Measurements from ENCODE around the gene SURF4.

Gene SURF4

DNA sequence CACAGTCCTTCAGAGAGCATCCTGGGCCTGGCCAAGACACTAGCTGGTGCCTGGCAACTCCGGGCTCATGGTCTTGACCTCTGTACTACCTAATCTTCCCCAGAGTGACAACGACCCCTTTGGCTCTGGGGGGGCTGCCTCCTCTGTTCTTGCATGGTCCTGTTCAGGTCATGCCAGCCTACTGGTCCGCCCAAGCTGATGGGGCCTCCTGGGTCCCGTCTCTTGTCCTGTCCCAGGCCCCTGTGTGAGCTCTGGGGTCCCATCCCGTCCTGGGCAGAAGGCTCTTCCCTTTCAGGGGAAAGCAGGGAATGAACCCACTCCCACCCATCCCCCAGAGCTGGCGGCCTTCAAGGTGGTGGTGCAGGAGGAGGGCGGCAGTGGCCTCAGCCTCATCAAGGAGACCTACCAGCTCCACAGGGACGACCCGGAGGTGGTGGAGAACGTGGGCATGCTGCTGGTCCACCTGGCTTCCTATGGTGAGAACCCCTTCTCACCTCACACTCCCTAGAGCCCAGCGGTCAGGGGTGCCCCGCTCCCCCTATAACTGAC lies 28.7 kb upstream of the SURF4 start:
- TF ChIP-seq CTCF (IDR thresholded peaks at IDR 0.05), result no peak
- no peak for TF ChIP-seq ZFX (IDR thresholded peaks at IDR 0.05; ENCODE audit: borderline replicate concordance)
- no peak overlapping the region for H3K27ac ChIP-seq

DNA sequence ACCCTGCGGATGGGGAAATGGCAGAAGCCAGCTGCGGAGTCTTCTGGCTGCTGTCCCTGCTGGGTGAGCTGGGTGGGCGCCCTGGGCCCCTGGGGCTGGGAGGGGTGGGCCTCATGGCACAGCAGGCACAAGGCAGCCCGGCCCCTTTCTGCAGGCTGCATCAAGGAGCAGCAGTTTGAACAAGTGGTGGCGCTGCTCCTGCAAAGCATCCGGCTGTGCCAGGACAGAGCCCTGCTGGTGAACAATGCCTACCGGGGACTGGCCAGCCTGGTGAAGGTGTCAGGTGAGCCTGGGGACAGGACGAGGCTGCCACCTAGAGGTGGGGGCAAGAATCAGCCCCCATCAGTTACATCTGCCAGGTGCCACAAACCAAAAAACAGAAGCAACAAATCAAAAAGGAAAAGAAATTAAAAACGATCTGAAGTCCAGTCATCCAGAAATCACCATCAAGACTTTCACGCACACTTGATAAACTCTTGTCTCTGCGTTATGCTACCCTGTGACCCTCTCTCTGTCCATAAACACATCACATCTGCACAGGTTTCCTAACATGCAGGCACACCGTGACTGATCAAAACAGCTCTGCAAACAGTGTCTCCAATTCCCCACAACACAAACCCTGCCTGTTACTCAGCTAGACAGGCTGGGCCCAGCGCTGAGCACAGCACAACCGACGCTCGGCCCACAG lies 28.1 kb upstream of the SURF4 start:
- TF ChIP-seq CTCF (IDR thresholded peaks at IDR 0.05), result peak; percentile 84
- no peak for TF ChIP-seq ZFX (IDR thresholded peaks at IDR 0.05; ENCODE audit: borderline replicate concordance)
- H3K27ac ChIP-seq, result no peak overlapping the region

DNA sequence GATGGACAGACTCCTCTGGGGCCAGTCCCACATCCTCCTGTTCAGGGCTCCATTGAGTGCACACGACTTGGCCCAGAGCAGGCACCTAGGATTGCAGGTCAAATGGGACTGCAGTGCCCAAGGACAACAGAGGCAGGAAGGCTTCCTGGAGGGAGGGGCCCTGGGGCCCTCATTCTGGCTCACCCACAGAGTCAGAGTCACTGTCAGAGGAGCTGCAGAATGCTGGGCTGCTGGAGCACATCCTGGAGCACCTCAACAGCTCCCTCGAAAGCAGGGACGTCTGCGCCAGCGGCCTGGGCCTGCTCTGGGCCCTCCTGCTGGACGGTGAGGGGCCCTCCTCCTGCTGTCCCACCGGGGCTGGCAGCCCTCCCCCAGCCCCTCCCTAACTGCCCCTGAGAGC lies 26.8 kb upstream of the SURF4 start:
- TF ChIP-seq CTCF (IDR thresholded peaks at IDR 0.05) (no peak), ZFX (IDR thresholded peaks at IDR 0.05; ENCODE audit: borderline replicate concordance) (no peak)
- no peak overlapping the region for H3K27ac ChIP-seq

DNA sequence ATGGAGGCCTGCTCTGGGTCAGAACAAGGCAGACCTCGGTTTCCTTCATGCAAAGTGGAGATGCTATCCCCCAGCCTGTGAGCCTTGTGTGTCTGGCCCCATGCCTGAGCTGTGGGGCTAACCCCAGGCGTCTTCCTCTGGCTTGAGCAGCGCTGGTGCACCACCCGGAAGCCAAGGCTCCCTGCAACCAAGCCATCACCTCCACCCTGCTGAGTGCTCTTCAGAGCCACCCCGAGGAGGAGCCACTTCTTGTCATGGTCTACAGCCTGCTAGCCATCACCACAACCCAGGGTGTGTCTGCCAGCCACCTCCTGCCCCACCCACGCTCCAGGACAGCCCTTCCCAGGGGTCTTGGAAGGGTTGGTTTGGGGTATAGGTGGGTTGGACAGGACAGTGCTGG lies 25.7 kb upstream of the SURF4 start:
- TF ChIP-seq CTCF (IDR thresholded peaks at IDR 0.05) (no peak), ZFX (IDR thresholded peaks at IDR 0.05; ENCODE audit: borderline replicate concordance) (no peak)
- no peak overlapping the region for H3K27ac ChIP-seq

DNA sequence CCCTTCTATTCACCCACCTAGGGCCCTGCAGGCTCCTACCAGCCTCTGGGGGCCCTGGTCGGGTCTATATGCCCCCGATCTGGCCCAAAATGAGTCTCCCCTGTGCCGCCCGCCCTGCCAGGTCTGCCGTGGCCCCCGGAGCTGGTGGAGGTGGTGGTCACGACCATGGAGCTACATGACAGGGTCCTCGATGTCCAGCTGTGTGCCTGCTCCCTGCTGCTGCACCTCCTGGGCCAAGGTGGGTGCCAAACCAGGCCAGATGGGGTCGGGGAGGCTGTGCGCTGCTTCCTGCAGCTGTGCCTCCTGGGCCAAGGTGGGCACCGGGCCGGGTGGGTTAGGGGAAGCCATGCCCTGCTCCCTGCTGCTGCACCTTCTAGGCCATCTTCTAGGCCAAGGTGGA lies 24.4 kb upstream of the SURF4 start:
- no peak for TF ChIP-seq CTCF (IDR thresholded peaks at IDR 0.05)
- no peak for TF ChIP-seq ZFX (IDR thresholded peaks at IDR 0.05; ENCODE audit: borderline replicate concordance)
- H3K27ac ChIP-seq, result no peak overlapping the region

DNA sequence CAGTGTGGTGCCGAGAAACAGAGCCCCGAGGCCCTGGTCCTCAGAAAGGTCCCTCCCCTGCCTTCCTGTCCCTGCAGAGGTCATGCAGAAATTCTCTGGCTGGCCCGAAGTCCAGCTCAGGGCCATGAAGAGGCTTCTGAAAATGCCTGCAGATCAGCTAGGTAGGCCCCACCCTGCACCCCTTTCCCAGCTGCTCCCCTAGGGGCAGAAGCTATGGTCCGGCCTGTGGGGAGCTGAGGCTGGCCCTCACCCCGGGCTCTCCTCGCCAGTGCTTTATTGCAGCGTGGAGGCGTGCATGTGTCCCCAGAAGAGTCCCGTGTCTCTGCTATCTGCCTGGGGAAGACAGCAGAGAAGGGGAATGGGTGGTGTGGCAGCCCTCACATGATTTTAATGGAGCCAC lies 22.0 kb upstream of the SURF4 start:
- TF ChIP-seq ZFX (IDR thresholded peaks at IDR 0.05; ENCODE audit: borderline replicate concordance), result no peak
- no peak for TF ChIP-seq CTCF (IDR thresholded peaks at IDR 0.05)
- no peak overlapping the region for H3K27ac ChIP-seq

DNA sequence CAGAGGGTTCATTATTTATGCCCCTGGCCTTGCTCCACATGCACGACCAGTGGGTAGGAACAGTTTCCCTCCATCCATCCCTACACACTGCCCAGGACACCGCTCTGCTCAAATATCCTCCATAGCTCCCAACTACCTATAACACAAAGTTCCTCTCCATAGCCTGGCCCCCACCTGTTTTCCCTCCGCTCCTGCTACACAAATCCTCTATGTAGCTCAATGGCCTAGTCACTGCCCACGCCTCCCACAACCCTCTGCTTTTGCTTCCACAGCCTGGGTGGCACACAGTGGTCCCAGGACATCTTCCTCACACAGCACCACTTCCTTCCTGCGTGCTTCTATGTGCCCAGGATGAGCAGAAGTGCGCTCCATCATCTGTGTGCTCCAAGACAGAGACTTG lies 21.5 kb upstream of the SURF4 start:
- no peak for TF ChIP-seq ZFX (IDR thresholded peaks at IDR 0.05; ENCODE audit: borderline replicate concordance)
- TF ChIP-seq CTCF (IDR thresholded peaks at IDR 0.05), result no peak
- no peak overlapping the region for H3K27ac ChIP-seq

All from 22Rv1 (cell line).